Testis (tissue), 3 donors: ENCODE measurements around the gene SRPRA. TPM values are rescaled to one million over a fixed set of nuclear protein-coding genes. Genes with fewer than 3 reads are reported as not detected.

ENCODE experiments used
- DNase-seq: peaks from one replicate; pipeline ENCODE4 v3.0.0-alpha.2; 2019
- H3K27ac ChIP-seq, 2 donors: fragments of 200-600 bp; sonication (generic); one replicate each; pipeline ENCODE4 v1.5.1; 2019
- H3K27me3 ChIP-seq: fragments of 200-600 bp; sonication (generic); one replicate; pipeline ENCODE4 v1.5.1; 2019
- H3K36me3 ChIP-seq: fragments of 200-600 bp; sonication (generic); one replicate; pipeline ENCODE4 v1.5.1; 2017; ENCODE audit warnings: low read depth; ENCODE audit errors: missing control alignments
- H3K4me1 ChIP-seq: fragments of 200-600 bp; sonication (generic); one replicate; pipeline ENCODE4 v1.5.1; 2019
- H3K4me3 ChIP-seq, 2 donors: fragments of 200-600 bp; sonication (generic); one replicate each; pipeline ENCODE4 v1.5.1; 2017 to 2019
- H3K9me3 ChIP-seq: fragments of 200-600 bp; sonication (generic); one replicate; pipeline ENCODE4 v1.5.1; 2017
- CTCF ChIP-seq, 3 experiments: fragments of 450-650 bp in 2 of 3; fragments of 200-600 bp in 1 of 3; sonication (generic) in 1 of 3; IDR thresholded peaks; one replicate each; pipeline ENCODE4 v1.5.1; 2016 to 2019; ENCODE audit warnings: antibody characterized with exemption in 3 of 3, mild to moderate bottlenecking in 2 of 3, moderate library complexity in 1 of 3
- POLR2A ChIP-seq: fragments of 450-650 bp; IDR thresholded peaks from one replicate; pipeline ENCODE4 v1.6.1; 2017; ENCODE audit warnings: antibody characterized with exemption, mild to moderate bottlenecking, moderate library complexity
- WGBS, 2 donors: methylation state at CpG; one replicate each; pipeline ENCODE4 v1.1.5; 2018; 5-methylcytosine and 5-hydroxymethylcytosine counted together
- intact Hi-C: fragments of 100-400 bp; cut with DNase I; formaldehyde crosslinking; loops from one replicate; pipeline ENCODE4 v1.15.1; 2023; ENCODE audit warnings: low total_unique reads
- polyA plus RNA-seq: library from polyadenylated mRNA; stranded (reverse); fragments of 350-450 nt; fragmentation: Illumina TruSeq; extraction: RNeasy Lipid Tissue Mini Kit (QIAGEN cat#74804); gene quantifications from one replicate; pipeline ENCODE4 v1.2.3, GENCODE V29; 2014; ENCODE audit warnings: low read depth, low replicate concordance; ENCODE audit not compliant: insufficient read depth
- total RNA-seq, 2 donors: library from RNA; depleted of rRNA; stranded (reverse); fragments of >200 nt; gene quantifications; one replicate each; pipeline ENCODE4 v1.2.3, GENCODE V29; 2016

SRPRA gene
- total and polyA plus RNA-seq, 3 donors from 2014 or later = 88.4 to 122 (median 105) TPM

DNA sequence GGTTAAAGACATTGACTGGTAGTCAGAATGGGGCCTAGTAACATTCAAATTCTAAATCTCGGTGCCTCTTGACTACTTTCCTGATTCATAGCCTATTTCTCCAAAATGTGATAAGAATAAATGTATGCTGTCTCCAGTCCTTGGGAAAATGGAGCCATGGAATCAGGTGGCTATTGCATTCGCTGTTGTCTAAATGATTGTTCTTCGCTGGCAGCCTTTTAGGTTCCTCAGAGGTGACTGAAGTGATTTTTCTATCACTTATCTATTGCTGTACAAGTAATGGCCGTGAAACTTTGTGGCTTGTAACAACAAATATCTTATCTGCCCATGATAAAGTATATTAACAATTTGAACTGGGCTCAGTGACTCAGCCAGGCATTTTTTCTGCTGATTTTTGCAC lies 15.4 kb downstream of the SRPRA start:
- H3K4me3 ChIP-seq = no peak overlapping the region
- H3K9me3 ChIP-seq = no peaks in the 10 kb centered on the region
- no peak overlapping the region for H3K27ac ChIP-seq
- H3K4me1 ChIP-seq = peaks cover 6% of the 10 kb centered on the region
- no peak for TF ChIP-seq CTCF (IDR thresholded peaks at IDR 0.05)
- TF ChIP-seq POLR2A = no peak
- H3K27me3 ChIP-seq = no peaks in the 10 kb centered on the region
- no peaks in the 10 kb centered on the region for H3K36me3 ChIP-seq
- 53 to 57% methylated on average over 4 of the region's 4 CpGs for WGBS, 2 donors
- intact Hi-C loops = no loop called here
- DNase-seq = no peak

- H3K4me1 ChIP-seq = no peaks in the 10 kb centered on the region
- no peak for TF ChIP-seq POLR2A
- no peak for TF ChIP-seq CTCF (IDR thresholded peaks at IDR 0.05)
- 62 to 65% methylated on average over 2 of the region's 2 CpGs for WGBS, 2 donors
- H3K27ac ChIP-seq = no peak overlapping the region
- intact Hi-C loops = no loop called here
- H3K9me3 ChIP-seq = no peaks in the 10 kb centered on the region
- H3K36me3 ChIP-seq = no peaks in the 10 kb centered on the region
- H3K4me3 ChIP-seq = no peak overlapping the region
- no peak for DNase-seq
- H3K27me3 ChIP-seq = no peaks in the 10 kb centered on the region
Observed at GRCh38 chr11:126246636-126247035, 22.1 kb downstream of the SRPRA start.

DNA sequence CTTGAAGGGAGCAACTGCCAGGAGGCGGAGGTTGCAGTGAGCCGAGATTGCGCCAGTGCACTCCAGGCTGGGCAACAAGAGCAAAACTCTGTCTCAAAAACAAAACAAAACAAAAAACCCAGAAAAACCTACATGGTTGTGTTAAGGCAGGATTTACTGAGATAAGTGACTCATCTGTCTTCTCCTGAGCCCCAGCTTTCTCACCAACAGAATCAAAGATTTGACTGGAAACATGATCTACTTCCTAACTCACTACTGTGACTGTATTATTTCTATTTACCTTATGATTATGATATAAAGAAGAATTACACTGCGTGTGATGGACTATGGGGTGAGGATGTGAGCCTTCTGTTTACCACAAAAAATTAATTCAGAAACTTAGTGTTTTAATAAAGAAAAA lies 35.3 kb downstream of the SRPRA start:
- H3K27me3 ChIP-seq = no peaks in the 10 kb centered on the region
- H3K4me1 ChIP-seq = no peaks in the 10 kb centered on the region
- intact Hi-C loops = no loop called here
- H3K27ac ChIP-seq = no peak overlapping the region
- H3K4me3 ChIP-seq = no peak overlapping the region
- TF ChIP-seq CTCF (IDR thresholded peaks at IDR 0.05) (no peak), POLR2A (no peak)
- no peak for DNase-seq
- WGBS, 2 donors = 95 to 96% methylated on average over 4 of the region's 4 CpGs
- H3K9me3 ChIP-seq = no peaks in the 10 kb centered on the region
- no peaks in the 10 kb centered on the region for H3K36me3 ChIP-seq

DNA sequence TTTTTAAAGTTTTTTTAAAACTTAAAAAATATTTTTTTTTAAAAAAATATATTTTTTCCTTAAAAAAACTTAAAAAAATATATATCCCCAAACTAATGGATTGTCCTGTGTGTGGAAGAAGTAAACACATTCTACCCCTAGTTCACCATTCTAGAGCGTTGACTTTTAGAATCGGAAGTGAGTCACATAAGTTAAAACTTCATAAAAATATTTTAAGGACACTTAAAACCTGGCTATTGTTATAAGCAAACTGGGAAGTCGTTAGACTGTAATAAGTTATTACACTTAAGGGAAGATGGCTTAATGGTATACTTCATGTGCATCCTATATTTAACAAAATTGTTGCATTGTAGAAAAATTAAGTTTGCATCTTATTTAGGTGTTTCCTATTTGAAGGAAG lies 36.0 kb downstream of the SRPRA start:
- H3K4me1 ChIP-seq = no peaks in the 10 kb centered on the region
- WGBS, 2 donors = 88 to 90% methylated on average over 3 of the region's 3 CpGs
- TF ChIP-seq CTCF (IDR thresholded peaks at IDR 0.05) (no peak), POLR2A (no peak)

GRCh38 chr11:126231725-126232459 lies 36.8 kb downstream of the SRPRA start:
- WGBS, 2 donors = 76 to 80% methylated on average over 6 of the region's 6 CpGs
- H3K36me3 ChIP-seq = no peaks in the 10 kb centered on the region
- no peak for DNase-seq
- no peak overlapping the region for H3K4me3 ChIP-seq
- no peaks in the 10 kb centered on the region for H3K9me3 ChIP-seq
- no peaks in the 10 kb centered on the region for H3K4me1 ChIP-seq
- intact Hi-C loops = no loop called here
- TF ChIP-seq POLR2A = no peak
- TF ChIP-seq CTCF (IDR thresholded peaks at IDR 0.05) = no peak
- no peak overlapping the region for H3K27ac ChIP-seq
- H3K27me3 ChIP-seq = no peaks in the 10 kb centered on the region

More for the DNA sequence above, 36.0 kb downstream of the SRPRA start:
- DNase-seq = no peak
- H3K27ac ChIP-seq = no peak overlapping the region
- H3K27me3 ChIP-seq = no peaks in the 10 kb centered on the region
- intact Hi-C loops = no loop called here
- H3K36me3 ChIP-seq = no peaks in the 10 kb centered on the region
- H3K4me3 ChIP-seq = no peak overlapping the region
- no peaks in the 10 kb centered on the region for H3K9me3 ChIP-seq
